ENCODE results near the gene NINL.

NINL gene

GRCh38 chr20:25549172-25549773, 36.1 kb downstream of the NINL start:
- Histone ChIP-seq H3K4me3 (ENCODE audit: low read depth, low read length) (no peak overlapping the region), H3K4me2 (ENCODE audit: low read length) (no peak overlapping the region), H3K27ac (peak overlapping the region; percentile 87), H3K79me2 (peaks cover 15% of the 10 kb centered on the region), H3K27me3 (ENCODE audit: control insufficient read depth, insufficient read depth, low read length) (no peaks in the 10 kb centered on the region), H3K4me1 (peaks cover 89% of the 10 kb centered on the region), H3K36me3 (ENCODE audit: control insufficient read depth, insufficient read depth, low read length) (no peaks in the 10 kb centered on the region), H2AFZ (peak overlapping the region; percentile 55), H3K9ac (no peak overlapping the region), H3K9me3 (ENCODE audit: control insufficient read depth, low read length) (no peaks in the 10 kb centered on the region)
- TF ChIP-seq CTCF (IDR thresholded peaks at IDR 0.05) = no peak

GRCh38 chr20:25548613-25549086, 36.7 kb downstream of the NINL start:
- H3K27ac ChIP-seq = peak overlapping the region; percentile 87
- no peak overlapping the region for H3K9ac ChIP-seq
- H2AFZ ChIP-seq = no peak overlapping the region
- no peak overlapping the region for H3K4me3 ChIP-seq (ENCODE audit: low read depth, low read length)
- no peak overlapping the region for H3K4me2 ChIP-seq (ENCODE audit: low read length)
- peaks cover 18% of the 10 kb centered on the region for H3K79me2 ChIP-seq
- TF ChIP-seq CTCF (IDR thresholded peaks at IDR 0.05) = no peak
- H3K36me3 ChIP-seq (ENCODE audit: control insufficient read depth, insufficient read depth, low read length) = no peaks in the 10 kb centered on the region
- peaks cover 87% of the 10 kb centered on the region for H3K4me1 ChIP-seq
- no peaks in the 10 kb centered on the region for H3K9me3 ChIP-seq (ENCODE audit: control insufficient read depth, low read length)
- H3K27me3 ChIP-seq (ENCODE audit: control insufficient read depth, insufficient read depth, low read length) = no peaks in the 10 kb centered on the region

GRCh38 chr20:25547999-25548398, 37.3 kb downstream of the NINL start:
- H3K4me1 ChIP-seq = peaks cover 84% of the 10 kb centered on the region
- H3K27me3 ChIP-seq (ENCODE audit: control insufficient read depth, insufficient read depth, low read length) = no peaks in the 10 kb centered on the region
- no peak for TF ChIP-seq CTCF (IDR thresholded peaks at IDR 0.05)
- H3K4me3 ChIP-seq (ENCODE audit: low read depth, low read length) = no peak overlapping the region
- H3K79me2 ChIP-seq = peaks cover 24% of the 10 kb centered on the region
- no peak overlapping the region for H3K27ac ChIP-seq
- H2AFZ ChIP-seq = no peak overlapping the region
- no peak overlapping the region for H3K9ac ChIP-seq
- H3K9me3 ChIP-seq (ENCODE audit: control insufficient read depth, low read length) = no peaks in the 10 kb centered on the region
- H3K4me2 ChIP-seq (ENCODE audit: low read length) = no peak overlapping the region
- no peaks in the 10 kb centered on the region for H3K36me3 ChIP-seq (ENCODE audit: control insufficient read depth, insufficient read depth, low read length)

GRCh38 chr20:25547063-25547462, 38.3 kb downstream of the NINL start:
- H2AFZ ChIP-seq = no peak overlapping the region
- H3K79me2 ChIP-seq = peaks cover 24% of the 10 kb centered on the region
- no peak for TF ChIP-seq CTCF (IDR thresholded peaks at IDR 0.05)
- H3K4me2 ChIP-seq (ENCODE audit: low read length) = no peak overlapping the region
- no peaks in the 10 kb centered on the region for H3K9me3 ChIP-seq (ENCODE audit: control insufficient read depth, low read length)
- H3K9ac ChIP-seq = no peak overlapping the region
- peaks cover 79% of the 10 kb centered on the region for H3K4me1 ChIP-seq
- H3K27ac ChIP-seq = no peak overlapping the region
- H3K36me3 ChIP-seq (ENCODE audit: control insufficient read depth, insufficient read depth, low read length) = no peaks in the 10 kb centered on the region
- no peaks in the 10 kb centered on the region for H3K27me3 ChIP-seq (ENCODE audit: control insufficient read depth, insufficient read depth, low read length)
- no peak overlapping the region for H3K4me3 ChIP-seq (ENCODE audit: low read depth, low read length)

- Histone ChIP-seq H3K27ac (peak overlapping the region; percentile 87), H3K36me3 (ENCODE audit: control insufficient read depth, insufficient read depth, low read length) (no peaks in the 10 kb centered on the region)
Observed at GRCh38 chr20:25546048-25546447, 39.3 kb downstream of the NINL start.

More at GRCh38 chr20:25546048-25546447, 39.3 kb downstream of the NINL start:
- no peak overlapping the region for H3K4me3 ChIP-seq (ENCODE audit: low read depth, low read length)
- H2AFZ ChIP-seq = no peak overlapping the region
- H3K9me3 ChIP-seq (ENCODE audit: control insufficient read depth, low read length) = no peaks in the 10 kb centered on the region
- H3K9ac ChIP-seq = no peak overlapping the region
- H3K79me2 ChIP-seq = peaks cover 26% of the 10 kb centered on the region
- TF ChIP-seq CTCF (IDR thresholded peaks at IDR 0.05) = no peak
- no peaks in the 10 kb centered on the region for H3K27me3 ChIP-seq (ENCODE audit: control insufficient read depth, insufficient read depth, low read length)
- H3K4me2 ChIP-seq (ENCODE audit: low read length) = peak overlapping the region; percentile 32
- peaks cover 75% of the 10 kb centered on the region for H3K4me1 ChIP-seq

Data from parathyroid adenoma (tissue), 2 donors.